ENCODE results near the gene CST5.

- no peak for TF ChIP-seq CTCF (IDR thresholded peaks at IDR 0.05)
- TF ChIP-seq POLR2A (IDR thresholded peaks at IDR 0.05; ENCODE audit: low read depth): no peak
- TF ChIP-seq EP300 (IDR thresholded peaks at IDR 0.05): no peak
- no peak for TF ChIP-seq POLR2AphosphoS5 (IDR thresholded peaks at IDR 0.05)
These were observed 4.7 kb upstream of the CST5 start for GRCh38 chr20:23884136-23884770.
